ENCODE data around the gene CDH4.

Gene CDH4

GRCh38 chr20:61296629-61297019 lies 44.6 kb downstream of the CDH4 start:
- POLR2A ChIA-PET: no interaction called here
- CTCF ChIA-PET: no interaction called here
- no peak for DNase-seq (ENCODE audit: extremely low spot score)
- TF ChIP-seq, protein P1, sequence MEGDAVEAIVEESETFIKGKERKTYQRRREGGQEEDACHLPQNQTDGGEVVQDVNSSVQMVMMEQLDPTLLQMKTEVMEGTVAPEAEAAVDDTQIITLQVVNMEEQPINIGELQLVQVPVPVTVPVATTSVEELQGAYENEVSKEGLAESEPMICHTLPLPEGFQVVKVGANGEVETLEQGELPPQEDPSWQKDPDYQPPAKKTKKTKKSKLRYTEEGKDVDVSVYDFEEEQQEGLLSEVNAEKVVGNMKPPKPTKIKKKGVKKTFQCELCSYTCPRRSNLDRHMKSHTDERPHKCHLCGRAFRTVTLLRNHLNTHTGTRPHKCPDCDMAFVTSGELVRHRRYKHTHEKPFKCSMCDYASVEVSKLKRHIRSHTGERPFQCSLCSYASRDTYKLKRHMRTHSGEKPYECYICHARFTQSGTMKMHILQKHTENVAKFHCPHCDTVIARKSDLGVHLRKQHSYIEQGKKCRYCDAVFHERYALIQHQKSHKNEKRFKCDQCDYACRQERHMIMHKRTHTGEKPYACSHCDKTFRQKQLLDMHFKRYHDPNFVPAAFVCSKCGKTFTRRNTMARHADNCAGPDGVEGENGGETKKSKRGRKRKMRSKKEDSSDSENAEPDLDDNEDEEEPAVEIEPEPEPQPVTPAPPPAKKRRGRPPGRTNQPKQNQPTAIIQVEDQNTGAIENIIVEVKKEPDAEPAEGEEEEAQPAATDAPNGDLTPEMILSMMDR (IDR thresholded peaks at IDR 0.05; ENCODE audit: control extremely low read depth, extremely low read depth, low read depth, missing control alignments): no peak

GRCh38 chr20:61297491-61297890 lies 45.4 kb downstream of the CDH4 start:
- CTCF ChIA-PET: no interaction called here
- POLR2A ChIA-PET: no interaction called here
- no peak for DNase-seq (ENCODE audit: extremely low spot score)
- TF ChIP-seq, protein P1 (IDR thresholded peaks at IDR 0.05; ENCODE audit: control extremely low read depth, extremely low read depth, low read depth, missing control alignments): no peak

DNA sequence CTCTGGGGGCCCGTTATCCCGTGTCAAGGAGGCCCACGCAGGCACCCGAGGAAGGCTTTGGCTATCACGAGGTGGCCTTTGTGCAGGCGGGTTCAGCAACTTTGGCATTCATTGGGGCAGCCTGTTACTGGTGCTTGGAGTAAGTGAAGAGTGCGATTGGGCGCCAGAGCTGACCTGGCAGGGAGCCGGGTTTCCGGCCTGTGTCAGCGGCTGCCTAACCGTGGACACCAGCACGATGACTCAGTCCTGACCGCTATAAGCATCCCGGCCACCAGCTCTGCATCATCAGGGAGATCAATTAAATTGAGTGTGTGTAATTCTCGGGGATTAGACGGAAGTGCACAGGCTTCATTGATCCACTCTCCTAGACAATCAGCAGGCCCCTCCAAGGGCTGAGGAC lies 45.9 kb downstream of the CDH4 start:
- no peak for DNase-seq (ENCODE audit: extremely low spot score)
- TF ChIP-seq, protein P1 (IDR thresholded peaks at IDR 0.05; ENCODE audit: control extremely low read depth, extremely low read depth, low read depth, missing control alignments): no peak
- CTCF ChIA-PET: no interaction called here
- POLR2A ChIA-PET: no interaction called here

DNA sequence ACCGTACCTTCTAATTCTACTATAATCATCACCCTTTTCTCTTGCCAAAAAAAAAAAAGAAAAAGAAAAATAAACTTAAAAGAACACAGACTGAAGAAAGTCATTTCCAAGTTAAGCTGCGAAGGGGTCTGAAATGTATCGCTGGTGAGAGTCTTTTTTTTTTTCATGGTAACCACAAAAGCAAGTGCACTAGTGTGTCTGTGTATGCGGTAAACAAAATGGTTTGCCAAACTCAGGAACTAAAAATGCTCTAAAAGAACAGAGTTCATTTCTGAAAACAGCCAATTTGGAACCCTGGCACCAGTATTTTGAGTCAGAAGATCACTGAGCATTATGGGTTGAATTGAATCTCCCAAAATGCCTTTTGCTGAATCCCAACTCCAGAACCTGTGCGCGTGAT lies 46.6 kb downstream of the CDH4 start:
- CTCF ChIA-PET: no interaction called here
- TF ChIP-seq, protein P1 (IDR thresholded peaks at IDR 0.05; ENCODE audit: control extremely low read depth, extremely low read depth, low read depth, missing control alignments): no peak
- DNase-seq (ENCODE audit: extremely low spot score): no peak
- POLR2A ChIA-PET: no interaction called here

DNA sequence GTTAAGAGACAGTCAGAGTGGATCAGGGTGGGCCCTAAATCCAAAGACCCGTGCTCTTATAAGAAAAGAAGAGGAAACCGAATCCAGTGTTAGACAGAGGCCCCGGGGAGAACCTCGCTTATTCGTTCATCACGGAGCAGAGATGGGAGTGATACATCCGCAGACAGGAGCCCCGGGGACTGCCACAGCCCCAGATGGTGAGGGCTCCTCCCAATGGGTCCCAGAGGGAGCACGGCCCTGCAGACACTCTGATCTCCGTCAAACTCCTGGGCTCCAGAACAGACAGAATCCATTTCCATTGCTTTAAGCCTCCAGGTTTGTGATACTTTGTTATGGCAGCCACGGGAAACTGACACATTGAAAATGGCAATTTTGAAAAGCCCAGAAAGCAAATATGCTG lies 47.0 kb downstream of the CDH4 start:
- POLR2A ChIA-PET: no interaction called here
- TF ChIP-seq, protein P1 (IDR thresholded peaks at IDR 0.05; ENCODE audit: control extremely low read depth, extremely low read depth, low read depth, missing control alignments): no peak
- DNase-seq (ENCODE audit: extremely low spot score): no peak
- CTCF ChIA-PET: no interaction called here

DNA sequence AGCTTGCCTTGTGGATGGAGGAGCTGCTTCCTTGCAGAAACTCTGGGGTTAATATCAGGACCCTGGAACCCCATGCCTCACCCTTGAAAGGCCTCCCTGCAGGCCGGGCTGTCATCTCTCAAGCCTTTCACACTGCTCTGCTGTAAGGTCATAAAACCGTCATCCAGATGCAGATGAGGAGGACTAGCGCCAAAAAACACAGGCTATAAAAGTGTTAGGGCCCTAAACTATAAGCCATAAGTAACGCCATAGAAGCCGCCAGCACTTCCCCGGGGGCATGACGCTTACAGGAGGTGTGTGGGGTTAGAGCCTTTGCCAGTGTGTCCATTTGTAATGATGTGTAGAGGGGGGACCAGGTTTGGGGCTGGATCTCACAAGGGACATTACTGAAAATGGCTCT lies 47.6 kb downstream of the CDH4 start:
- ChIA-PET CTCF (no interaction called here), POLR2A (no interaction called here)
- TF ChIP-seq, protein P1 (IDR thresholded peaks at IDR 0.05; ENCODE audit: control extremely low read depth, extremely low read depth, low read depth, missing control alignments): no peak
- no peak for DNase-seq (ENCODE audit: extremely low spot score)

- CTCF ChIA-PET: no interaction called here
- POLR2A ChIA-PET: no interaction called here
- TF ChIP-seq, protein P1 (IDR thresholded peaks at IDR 0.05; ENCODE audit: control extremely low read depth, extremely low read depth, low read depth, missing control alignments): no peak
- no peak for DNase-seq (ENCODE audit: extremely low spot score)
Observed at GRCh38 chr20:61300293-61300692, 48.2 kb downstream of the CDH4 start.
